SK-N-MC (cell line): Measurements from ENCODE around the gene RER1.

Experiments
- EZH2 ChIP-seq: fragments of 200-600 bp; sonication (generic); IDR thresholded peaks from one replicate; pipeline ENCODE4 v1.6.1; 2017; ENCODE audit warnings: antibody characterized with exemption
- FOXP2 ChIP-seq: optimal IDR thresholded peaks from 2 replicates; pipeline ENCODE3; 2011; ENCODE audit warnings: mild to moderate bottlenecking, moderate library complexity; ENCODE audit not compliant: insufficient read depth; ENCODE audit errors: extremely low read length, control extremely low read depth

- TF ChIP-seq EZH2: no peak
- TF ChIP-seq FOXP2: no peak
These were observed 17.1 kb upstream of the RER1 start for GRCh38 chr1:2374252-2375155.
